ENCODE data around the gene C5. TPM values are rescaled to one million over a fixed set of nuclear protein-coding genes. Genes with fewer than 3 reads are reported as not detected.
"Not testable (repeated sequence)": the region's sequence is repeated elsewhere in the genome, so short reads cannot be mapped to it uniquely, and the experiment has no call there.

C5 gene
- total RNA-seq, 1 donor from 2014 or later: 0.83 TPM

DNA sequence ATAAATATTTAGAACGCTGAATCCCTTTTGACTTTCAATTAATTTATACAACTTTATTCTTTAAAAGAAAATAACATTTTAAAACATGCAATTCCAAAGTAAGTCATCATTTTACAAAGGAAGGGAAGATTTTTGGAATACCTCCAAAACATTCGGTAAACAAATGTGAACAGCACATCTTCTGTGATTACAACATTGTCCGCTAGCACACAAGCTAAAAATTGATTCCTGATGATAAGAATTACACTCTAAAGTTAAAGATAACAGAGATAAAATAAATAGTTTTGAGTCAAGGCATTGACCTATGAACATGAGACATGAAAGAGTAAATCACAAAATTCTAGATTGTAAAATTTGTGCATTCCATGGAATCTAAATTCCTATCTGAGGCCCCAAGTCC lies 67.2 kb downstream of the C5 start:
- intact Hi-C loops (cut with micrococcal nuclease): no loop called here

DNA sequence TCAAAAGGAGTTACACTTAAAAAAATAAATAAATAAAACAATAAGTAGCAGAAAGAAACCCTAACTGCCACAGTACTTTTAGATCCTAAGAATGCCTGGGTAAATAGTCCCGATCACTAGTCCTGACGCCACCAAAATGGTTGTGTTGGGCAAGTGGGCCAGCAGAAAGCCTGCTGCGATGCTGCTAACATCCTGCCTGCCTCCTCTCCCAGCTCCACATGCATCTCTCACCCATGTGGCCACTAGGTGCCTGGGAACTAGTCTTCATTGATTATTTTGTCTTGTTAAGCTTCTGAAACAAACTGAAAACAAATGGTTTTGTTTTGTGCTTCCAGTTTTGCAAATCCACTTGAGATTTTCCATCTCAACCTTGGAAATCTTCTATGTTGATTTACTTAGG lies 69.1 kb downstream of the C5 start:
- intact Hi-C loops (cut with micrococcal nuclease): loop anchor here (1.0 kb wide), 7 partner anchors 79 to 419 kb away; partner anchors contain the start of gene CNTRL

GRCh38 chr9:120979797-120980196 lies 70.3 kb downstream of the C5 start:
- intact Hi-C loops (cut with micrococcal nuclease): no loop called here

DNA sequence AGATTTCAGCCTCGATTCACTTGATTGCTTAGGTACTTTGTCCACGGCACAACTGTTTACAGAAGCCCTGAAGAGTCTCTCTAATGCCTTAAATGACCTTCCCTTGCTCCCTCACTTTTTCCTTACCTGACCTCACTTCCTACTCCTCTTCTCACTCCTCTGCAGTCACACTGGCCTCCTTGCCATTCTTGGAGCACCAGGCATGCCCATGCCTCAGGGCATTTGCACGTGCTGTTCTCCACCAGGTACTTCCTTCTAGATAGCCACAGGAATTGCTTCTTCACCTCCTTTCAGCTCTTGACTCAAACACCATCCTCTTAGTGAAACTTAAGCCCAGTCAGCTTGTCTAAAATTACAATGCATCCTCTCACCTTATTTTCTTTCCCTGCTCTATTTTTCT lies 71.1 kb downstream of the C5 start:
- intact Hi-C loops (cut with micrococcal nuclease): no loop called here

- intact Hi-C loops (cut with micrococcal nuclease): no loop called here
Observed at GRCh38 chr9:120977321-120977720, 72.8 kb downstream of the C5 start.

DNA sequence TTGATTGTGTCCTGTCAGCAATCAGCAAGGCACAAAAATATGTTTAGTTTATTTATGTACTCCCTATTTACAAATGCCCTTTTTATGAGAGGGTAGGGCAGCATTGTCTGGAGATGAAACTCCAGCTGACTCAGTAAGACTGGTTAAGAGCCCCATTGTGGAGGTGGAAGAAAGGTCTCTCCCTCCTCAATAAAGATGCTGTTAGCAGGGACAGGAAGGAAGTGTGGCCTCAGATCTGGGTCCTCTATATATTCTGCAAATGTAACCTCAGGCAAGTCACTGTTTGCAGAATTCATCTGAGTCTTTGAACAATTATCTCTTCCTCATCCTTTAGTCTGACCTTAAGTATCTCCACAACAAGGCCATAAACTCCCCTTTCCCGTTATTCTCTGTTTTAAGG lies 75.2 kb downstream of the C5 start:
- intact Hi-C loops (cut with micrococcal nuclease): no loop called here

DNA sequence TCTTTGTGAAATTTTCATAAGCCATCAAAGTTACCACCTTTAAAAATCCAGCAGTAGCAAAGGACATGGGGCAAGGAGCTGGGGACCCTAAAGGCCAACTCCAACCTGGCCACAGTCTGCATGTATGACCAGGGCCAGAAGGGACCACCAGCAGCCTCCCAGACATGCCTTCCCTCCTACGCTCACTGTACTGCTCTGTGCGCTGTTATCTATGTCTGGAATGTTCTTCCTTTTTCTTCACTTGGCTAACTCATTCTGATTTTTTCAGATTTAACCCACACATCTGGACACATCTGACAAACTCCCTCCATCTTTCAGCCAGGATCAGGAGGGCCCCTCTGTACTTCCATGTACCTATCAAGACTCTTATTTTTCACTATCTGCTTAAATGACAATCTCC lies 75.9 kb downstream of the C5 start:
- intact Hi-C loops (cut with micrococcal nuclease): no loop called here

GRCh38 chr9:120971938-120972337 lies 78.1 kb downstream of the C5 start:
- intact Hi-C loops (cut with micrococcal nuclease): no loop called here

GRCh38 chr9:120971471-120971870 lies 78.6 kb downstream of the C5 start:
- intact Hi-C loops (cut with micrococcal nuclease): not testable (repeated sequence)

DNA sequence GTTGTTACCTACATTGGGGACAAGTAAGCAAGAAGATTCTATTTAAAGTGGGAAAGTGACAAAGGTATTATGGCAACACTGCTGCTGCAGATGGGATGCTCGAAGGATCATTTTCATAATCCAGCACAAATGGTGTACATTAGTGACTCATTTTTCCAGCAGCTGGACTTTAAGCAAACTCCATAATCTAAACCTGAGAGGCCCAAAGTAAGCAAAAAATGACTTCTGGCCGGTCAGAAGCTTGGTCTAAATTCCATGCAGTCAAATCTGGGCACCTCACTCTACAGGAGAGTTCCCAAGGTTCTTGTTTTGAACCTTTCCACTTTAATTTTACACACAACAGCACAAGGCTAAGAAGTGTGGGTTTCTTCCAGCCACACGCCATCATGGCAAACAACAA lies 79.8 kb downstream of the C5 start:
- intact Hi-C loops (cut with micrococcal nuclease): no loop called here

DNA sequence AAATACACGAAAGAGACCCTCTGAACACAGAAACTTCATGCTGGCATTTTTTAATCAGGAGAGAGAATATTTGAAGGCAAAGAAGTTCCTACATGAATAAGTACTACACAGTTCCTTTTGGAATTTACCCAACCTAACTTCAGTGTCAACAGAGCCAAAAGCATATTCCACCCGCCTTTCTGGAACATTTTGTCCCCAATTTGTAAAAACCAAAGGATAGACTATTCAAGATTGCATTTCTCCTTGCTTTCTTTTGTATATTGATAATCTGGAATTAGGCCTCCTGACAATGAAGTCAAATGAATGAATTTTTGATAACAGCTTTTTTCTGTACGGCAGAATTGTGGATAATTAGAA lies 84.1 kb downstream of the C5 start:
- intact Hi-C loops (cut with micrococcal nuclease): no loop called here

GRCh38 chr9:120965344-120966012 lies 84.6 kb downstream of the C5 start:
- intact Hi-C loops (cut with micrococcal nuclease): no loop called here

GRCh38 chr9:120961936-120962335 lies 88.1 kb downstream of the C5 start:
- intact Hi-C loops (cut with micrococcal nuclease): no loop called here

DNA sequence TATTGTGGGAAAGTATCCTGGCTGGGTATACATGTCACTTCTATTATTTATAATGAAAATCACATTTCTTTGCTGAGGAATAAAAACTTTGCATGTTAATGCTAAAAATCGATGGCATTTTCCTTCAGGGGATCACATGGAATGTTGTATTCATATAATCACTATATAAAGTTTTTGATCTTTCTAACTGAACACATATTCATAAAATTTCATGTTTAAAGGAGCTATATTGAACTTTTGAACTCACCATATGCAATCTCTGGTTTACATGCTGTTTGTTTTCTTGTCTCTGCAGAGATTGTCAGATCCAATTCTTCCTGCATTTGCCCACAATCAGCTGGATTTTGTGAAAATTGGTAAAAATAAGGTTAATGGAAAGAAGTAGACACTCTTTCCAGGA lies 90.1 kb downstream of the C5 start:
- intact Hi-C loops (cut with micrococcal nuclease): no loop called here

GRCh38 chr9:120956862-120957261 lies 93.2 kb downstream of the C5 start:
- intact Hi-C loops (cut with micrococcal nuclease): no loop called here

- intact Hi-C loops (cut with micrococcal nuclease): no loop called here
Observed at GRCh38 chr9:120951960-120952618, 98.0 kb downstream of the C5 start.

GRCh38 chr9:120950421-120951388 lies 99.4 kb downstream of the C5 start:
- intact Hi-C loops (cut with micrococcal nuclease): no loop called here

GRCh38 chr9:120949290-120949689 lies 100.8 kb downstream of the C5 start:
- intact Hi-C loops (cut with micrococcal nuclease): no loop called here

- intact Hi-C loops (cut with micrococcal nuclease): no loop called here
Observed at GRCh38 chr9:120948824-120949223, 101.3 kb downstream of the C5 start.

- intact Hi-C loops (cut with micrococcal nuclease): no loop called here
Observed at GRCh38 chr9:120947222-120947621, 102.9 kb downstream of the C5 start.

- intact Hi-C loops (cut with micrococcal nuclease): no loop called here
Observed at GRCh38 chr9:120946259-120946658, 103.8 kb downstream of the C5 start.

- intact Hi-C loops (cut with micrococcal nuclease): no loop called here
Observed at GRCh38 chr9:120944948-120945347, 105.1 kb downstream of the C5 start.

All from T-helper 1 cell treated with Interleukin-12 subunit alpha and Interleukin-12 subunit beta and Interleukin-4 antibody, amounts not matched to agents 30 ng/mL and 1 ng/mL, for 36 hours (primary cell).